Activated CD8-positive, alpha-beta memory T cell treated with anti-CD3 and anti-CD28 coated beads for 1 hour (primary cell): ENCODE measurements around the gene PMEPA1.

Source experiments
- DNase-seq, 2 donors: peaks; one replicate each; pipeline ENCODE4 v3.0.0-alpha.2; 2020; ENCODE audit warnings: low read depth in 1 of 2; ENCODE audit errors: extremely low read depth in 1 of 2

PMEPA1 gene

GRCh38 chr20:57712341-57712740 is 2.5 kb upstream of the PMEPA1 start:
- no peak for DNase-seq

GRCh38 chr20:57711826-57712225 is 2.0 kb upstream of the PMEPA1 start:
- DNase-seq: no peak

GRCh38 chr20:57711311-57711712 is 1.5 kb upstream of the PMEPA1 start:
- no peak for DNase-seq

DNA sequence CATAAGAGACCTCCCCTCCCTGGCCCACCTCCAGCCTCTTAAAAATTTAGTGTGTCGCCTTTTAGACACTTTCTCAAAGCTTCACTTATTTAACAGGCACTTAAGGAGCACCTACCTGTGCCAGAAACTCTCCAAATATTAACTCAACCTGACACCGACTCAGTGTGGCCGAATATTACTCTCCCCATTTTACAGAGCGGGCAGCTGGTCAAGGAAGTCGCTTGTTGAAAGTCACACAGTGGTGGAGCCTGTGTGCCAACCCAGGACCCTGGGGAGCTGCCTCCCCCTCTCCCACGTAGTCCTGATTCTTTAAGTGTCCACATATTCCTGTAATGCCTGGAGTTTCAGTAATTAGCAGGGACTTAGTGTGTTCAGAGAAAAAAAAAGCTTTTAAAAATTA is 1.0 kb upstream of the PMEPA1 start:
- no peak for DNase-seq

- peak in 1 of 2 donors; percentile 27 for DNase-seq
Measured at GRCh38 chr20:57708694-57709673, 831 bp downstream of the PMEPA1 start.

DNA sequence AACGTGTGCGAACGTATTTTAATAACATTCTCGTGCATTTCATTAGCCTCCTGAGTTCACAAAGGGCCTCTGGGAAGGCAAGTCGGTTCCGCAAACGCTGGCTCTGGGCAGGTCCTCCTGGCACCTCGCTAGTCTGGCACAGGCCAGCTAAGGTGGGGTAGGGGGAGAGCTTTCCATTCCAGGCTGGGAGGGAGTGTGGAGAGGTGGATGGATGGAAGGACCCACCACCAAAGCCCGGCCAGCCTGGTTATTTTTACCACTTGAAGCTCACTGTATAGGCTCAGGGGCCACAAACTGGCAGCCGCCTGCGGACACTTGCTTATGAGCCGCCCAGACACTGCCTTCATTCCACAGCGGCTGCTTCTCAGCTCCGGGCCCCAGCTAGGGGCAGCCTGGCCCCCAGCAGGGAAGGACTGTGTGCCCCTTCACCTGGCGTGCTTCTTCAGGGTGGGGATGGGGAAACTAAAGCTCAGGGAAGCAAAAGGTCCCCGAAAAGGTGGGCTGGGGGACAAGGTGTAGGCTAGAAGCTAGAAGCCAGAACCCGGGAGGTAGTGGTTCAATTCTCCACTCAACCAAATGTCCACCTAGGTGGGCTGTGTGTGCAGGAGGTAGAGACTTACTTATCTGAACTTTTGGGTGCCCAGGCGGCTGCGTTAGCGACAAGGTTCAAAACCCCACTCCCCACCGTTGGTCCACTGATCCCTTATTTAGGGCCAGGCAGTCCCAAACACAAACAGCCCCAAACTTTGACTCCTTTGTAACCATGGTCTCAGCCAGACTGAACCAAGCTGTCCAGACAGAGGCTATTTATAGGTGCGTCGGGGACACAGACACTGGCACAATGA is 1.7 kb downstream of the PMEPA1 start:
- no peak for DNase-seq

DNA sequence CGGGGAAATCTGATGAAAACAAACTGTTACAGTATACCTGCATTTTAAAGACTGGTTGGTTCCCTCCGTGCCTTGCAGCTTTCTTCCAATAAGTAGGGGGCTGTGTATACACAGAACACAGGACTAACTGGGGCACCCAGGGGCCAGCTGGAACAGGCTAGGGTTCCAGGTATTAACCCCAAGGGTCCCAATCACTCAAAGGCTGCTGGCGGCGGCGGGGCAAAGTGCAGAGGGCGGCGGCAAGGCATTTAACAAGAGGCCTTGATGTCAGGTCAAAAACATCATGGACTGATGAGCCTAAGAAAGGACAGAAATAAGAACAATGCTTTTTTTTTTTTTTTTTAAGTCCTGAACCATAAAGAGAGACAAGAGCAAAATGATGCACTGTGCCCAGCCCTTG is 2.5 kb downstream of the PMEPA1 start:
- no peak for DNase-seq

- no peak for DNase-seq
Measured at GRCh38 chr20:57705127-57705899, 4.5 kb downstream of the PMEPA1 start.

GRCh38 chr20:57704245-57704644 is 5.6 kb downstream of the PMEPA1 start:
- DNase-seq: no peak

DNA sequence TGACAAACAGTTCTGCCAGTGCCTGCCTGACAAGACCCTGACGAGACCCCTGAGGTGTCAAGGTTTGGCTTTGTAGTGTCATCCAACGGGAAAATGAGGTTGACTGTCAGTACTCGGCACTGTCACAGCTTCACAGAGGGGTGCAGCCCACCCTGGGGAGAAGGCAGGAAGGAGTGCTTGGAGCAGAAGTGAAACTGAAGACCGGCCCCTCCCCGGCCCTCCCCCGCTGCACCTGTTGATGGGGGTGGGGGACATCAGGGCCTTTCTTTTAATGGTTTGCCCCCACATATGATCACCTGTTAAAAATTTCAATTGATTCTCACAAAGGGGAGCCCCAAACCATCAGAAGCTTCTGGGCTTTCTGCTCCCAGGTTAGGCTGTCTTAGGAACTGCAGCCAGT is 6.8 kb downstream of the PMEPA1 start:
- no peak for DNase-seq

DNA sequence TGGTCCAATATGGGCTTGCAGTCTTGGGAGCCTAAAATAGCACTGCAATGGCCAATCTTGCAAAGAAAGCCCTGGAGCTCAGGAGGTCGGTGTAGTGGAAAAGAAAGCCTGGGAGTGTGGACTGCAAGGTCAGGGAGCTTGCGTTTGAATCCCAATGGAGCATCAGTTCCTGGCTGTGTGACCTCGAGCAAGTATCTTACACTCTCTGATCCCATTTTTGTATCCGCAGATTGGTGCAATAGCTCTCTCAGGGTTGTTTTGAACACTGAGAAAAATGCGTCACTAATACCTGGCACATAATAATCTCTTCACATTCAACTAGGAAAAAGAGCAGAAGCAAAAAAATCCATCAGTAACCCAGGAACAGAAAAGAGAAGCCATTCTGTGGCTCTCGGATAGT is 7.3 kb downstream of the PMEPA1 start:
- no peak for DNase-seq

DNA sequence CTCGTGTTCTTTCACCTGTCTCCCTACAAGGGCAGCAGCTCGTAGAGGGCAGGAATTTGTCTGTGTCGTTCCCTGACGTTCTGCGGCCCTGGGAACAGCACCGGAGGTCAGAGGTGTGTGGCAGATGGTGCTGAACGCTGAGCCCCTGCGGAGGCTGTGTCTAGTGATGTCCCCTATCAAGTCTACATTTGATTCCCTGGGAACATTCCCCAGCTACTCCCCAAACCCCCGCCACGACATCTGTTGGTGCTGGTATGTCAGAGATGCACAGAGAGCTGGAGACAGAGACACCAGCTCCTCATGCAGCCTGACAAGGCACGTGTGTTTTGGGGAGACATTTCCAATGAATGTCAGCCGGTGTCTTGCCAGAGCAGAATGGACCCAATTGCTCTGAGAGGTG is 7.7 kb downstream of the PMEPA1 start:
- no peak for DNase-seq

DNA sequence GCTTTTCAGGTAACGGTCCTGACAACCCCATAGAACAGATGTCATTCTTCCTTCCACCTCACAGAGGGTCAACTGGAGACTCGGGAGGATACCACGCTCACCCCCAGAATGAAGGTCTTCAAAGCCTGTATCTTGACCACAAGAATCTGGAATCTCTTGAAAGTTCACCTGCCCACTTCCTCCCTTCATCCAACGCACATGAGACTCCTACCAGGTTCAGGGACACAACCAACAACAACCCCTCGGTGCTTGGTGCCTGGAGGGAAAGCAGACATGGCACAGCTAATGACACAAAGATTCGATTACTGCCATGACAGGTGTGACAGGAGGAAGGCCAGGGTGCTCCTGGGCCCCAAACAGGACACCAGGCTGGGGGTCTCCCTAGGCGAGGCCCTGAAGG is 8.2 kb downstream of the PMEPA1 start:
- no peak for DNase-seq

GRCh38 chr20:57701090-57701489 is 8.7 kb downstream of the PMEPA1 start:
- no peak for DNase-seq

- no peak for DNase-seq
Measured at GRCh38 chr20:57699395-57699794, 10.4 kb downstream of the PMEPA1 start.

- DNase-seq: no peak
Measured at GRCh38 chr20:57698867-57699275, 10.9 kb downstream of the PMEPA1 start.

- DNase-seq: no peak
Measured at GRCh38 chr20:57698116-57698866, 11.5 kb downstream of the PMEPA1 start.

- no peak for DNase-seq
Measured at GRCh38 chr20:57697543-57697942, 12.3 kb downstream of the PMEPA1 start.

- DNase-seq: no peak
Measured at GRCh38 chr20:57696401-57696961, 13.3 kb downstream of the PMEPA1 start.

- DNase-seq: no peak
Measured at GRCh38 chr20:57695940-57696339, 13.9 kb downstream of the PMEPA1 start.
